ENCODE data around the gene ITGB1BP1.

ITGB1BP1 gene

GRCh38 chr2:9424447-9425164 is 1.3 kb upstream of the ITGB1BP1 start:
- DNase-seq = no peak

- DNase-seq = peak; percentile 30 to 41
These were observed 569 bp upstream of the ITGB1BP1 start for GRCh38 chr2:9423922-9424272.

GRCh38 chr2:9422321-9423099 is 818 bp downstream of the ITGB1BP1 start:
- peak; percentile 55 to 56 for DNase-seq

- no peak for DNase-seq
These were observed 2.8 kb downstream of the ITGB1BP1 start for GRCh38 chr2:9420495-9420894.

GRCh38 chr2:9419541-9419940 is 3.8 kb downstream of the ITGB1BP1 start:
- DNase-seq = no peak

- no peak for DNase-seq
These were observed 4.6 kb downstream of the ITGB1BP1 start for GRCh38 chr2:9418746-9419145.

- no peak for DNase-seq
These were observed 5.6 kb downstream of the ITGB1BP1 start for GRCh38 chr2:9417725-9418124.

GRCh38 chr2:9416962-9417316 is 6.4 kb downstream of the ITGB1BP1 start:
- DNase-seq = no peak

- DNase-seq = no peak
These were observed 6.9 kb downstream of the ITGB1BP1 start for GRCh38 chr2:9416267-9416961.

GRCh38 chr2:9415516-9416169 is 7.7 kb downstream of the ITGB1BP1 start:
- no peak for DNase-seq

GRCh38 chr2:9412781-9413180 is 10.5 kb downstream of the ITGB1BP1 start:
- DNase-seq = no peak

GRCh38 chr2:9410108-9410507 is 13.2 kb downstream of the ITGB1BP1 start:
- no peak for DNase-seq

GRCh38 chr2:9408641-9409151 is 14.6 kb downstream of the ITGB1BP1 start:
- DNase-seq = no peak

- DNase-seq = no peak
These were observed 15.9 kb downstream of the ITGB1BP1 start for GRCh38 chr2:9407363-9407811.

GRCh38 chr2:9406529-9407362 is 16.6 kb downstream of the ITGB1BP1 start:
- DNase-seq = no peak

GRCh38 chr2:9405636-9406035 is 17.7 kb downstream of the ITGB1BP1 start:
- no peak for DNase-seq

GRCh38 chr2:9404451-9404850 is 18.9 kb downstream of the ITGB1BP1 start:
- DNase-seq = no peak

GRCh38 chr2:9403924-9404323 is 19.4 kb downstream of the ITGB1BP1 start:
- DNase-seq = no peak

GRCh38 chr2:9401646-9402371 is 21.5 kb downstream of the ITGB1BP1 start:
- no peak for DNase-seq

GRCh38 chr2:9401059-9401547 is 22.2 kb downstream of the ITGB1BP1 start:
- DNase-seq = no peak

All from stimulated activated CD4-positive, alpha-beta T cell treated with anti-CD3 and anti-CD28 coated beads, Interleukin-2, amount 100 ng/mL, for 24 hours (primary cell).